ENCODE data around the gene GRB10. TPM values are rescaled to one million over a fixed set of nuclear protein-coding genes. Genes with fewer than 3 reads are reported as not detected.

The GRB10 gene
- total and polyA plus RNA-seq, 9 donors, result 10.0 to 93.3 (median 27.8) TPM

GRCh38 chr7:50757703-50758390, 24.8 kb downstream of the GRB10 start:
- peaks cover 8% of the 10 kb centered on the region for H3K4me1 ChIP-seq (ENCODE audit: insufficient read depth)
- TF ChIP-seq POLR2A (IDR thresholded peaks at IDR 0.05) (no peak), EP300 (IDR thresholded peaks at IDR 0.05) (no peak)
- DNase-seq, result no peak
- H3K27me3 ChIP-seq, result no peaks in the 10 kb centered on the region
- no peak overlapping the region for H3K4me3 ChIP-seq
- 51 to 74% (median 62%) methylated on average over 10 of the region's 10 CpGs for WGBS, 3 donors
- no peaks in the 10 kb centered on the region for H3K9me3 ChIP-seq
- H3K27ac ChIP-seq, result no peak overlapping the region
- intact Hi-C loops (cut with DNase I), result no loop called here
- no peaks in the 10 kb centered on the region for H3K36me3 ChIP-seq

GRCh38 chr7:50756180-50756579, 26.5 kb downstream of the GRB10 start:
- Histone ChIP-seq H3K27ac (no peak overlapping the region), H3K27me3 (no peaks in the 10 kb centered on the region), H3K9me3 (no peaks in the 10 kb centered on the region), H3K4me1 (ENCODE audit: insufficient read depth) (peaks cover 8% of the 10 kb centered on the region), H3K4me3 (no peak overlapping the region), H3K36me3 (no peaks in the 10 kb centered on the region)
- intact Hi-C loops (cut with DNase I), result no loop called here
- no peak for DNase-seq
- 93 to 98% (median 95%) methylated on average over 9 of the region's 9 CpGs for WGBS, 3 donors
- TF ChIP-seq, protein P1, sequence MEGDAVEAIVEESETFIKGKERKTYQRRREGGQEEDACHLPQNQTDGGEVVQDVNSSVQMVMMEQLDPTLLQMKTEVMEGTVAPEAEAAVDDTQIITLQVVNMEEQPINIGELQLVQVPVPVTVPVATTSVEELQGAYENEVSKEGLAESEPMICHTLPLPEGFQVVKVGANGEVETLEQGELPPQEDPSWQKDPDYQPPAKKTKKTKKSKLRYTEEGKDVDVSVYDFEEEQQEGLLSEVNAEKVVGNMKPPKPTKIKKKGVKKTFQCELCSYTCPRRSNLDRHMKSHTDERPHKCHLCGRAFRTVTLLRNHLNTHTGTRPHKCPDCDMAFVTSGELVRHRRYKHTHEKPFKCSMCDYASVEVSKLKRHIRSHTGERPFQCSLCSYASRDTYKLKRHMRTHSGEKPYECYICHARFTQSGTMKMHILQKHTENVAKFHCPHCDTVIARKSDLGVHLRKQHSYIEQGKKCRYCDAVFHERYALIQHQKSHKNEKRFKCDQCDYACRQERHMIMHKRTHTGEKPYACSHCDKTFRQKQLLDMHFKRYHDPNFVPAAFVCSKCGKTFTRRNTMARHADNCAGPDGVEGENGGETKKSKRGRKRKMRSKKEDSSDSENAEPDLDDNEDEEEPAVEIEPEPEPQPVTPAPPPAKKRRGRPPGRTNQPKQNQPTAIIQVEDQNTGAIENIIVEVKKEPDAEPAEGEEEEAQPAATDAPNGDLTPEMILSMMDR (IDR thresholded peaks at IDR 0.05), result no peak
- TF ChIP-seq EP300 (IDR thresholded peaks at IDR 0.05) (no peak), POLR2A (IDR thresholded peaks at IDR 0.05) (no peak)

GRCh38 chr7:50754684-50755083, 28.0 kb downstream of the GRB10 start:
- Histone ChIP-seq H3K4me1 (ENCODE audit: insufficient read depth) (peaks cover 8% of the 10 kb centered on the region), H3K27ac (no peak overlapping the region), H3K9me3 (no peaks in the 10 kb centered on the region), H3K4me3 (no peak overlapping the region), H3K27me3 (no peaks in the 10 kb centered on the region), H3K36me3 (no peaks in the 10 kb centered on the region)
- WGBS, 3 donors, result 53 to 62% (median 57%) methylated on average over 6 of the region's 6 CpGs
- intact Hi-C loops (cut with DNase I), result no loop called here
- TF ChIP-seq, protein P1 (IDR thresholded peaks at IDR 0.05), result no peak
- TF ChIP-seq POLR2A (IDR thresholded peaks at IDR 0.05) (no peak), EP300 (IDR thresholded peaks at IDR 0.05) (no peak)
- DNase-seq, result no peak

DNA sequence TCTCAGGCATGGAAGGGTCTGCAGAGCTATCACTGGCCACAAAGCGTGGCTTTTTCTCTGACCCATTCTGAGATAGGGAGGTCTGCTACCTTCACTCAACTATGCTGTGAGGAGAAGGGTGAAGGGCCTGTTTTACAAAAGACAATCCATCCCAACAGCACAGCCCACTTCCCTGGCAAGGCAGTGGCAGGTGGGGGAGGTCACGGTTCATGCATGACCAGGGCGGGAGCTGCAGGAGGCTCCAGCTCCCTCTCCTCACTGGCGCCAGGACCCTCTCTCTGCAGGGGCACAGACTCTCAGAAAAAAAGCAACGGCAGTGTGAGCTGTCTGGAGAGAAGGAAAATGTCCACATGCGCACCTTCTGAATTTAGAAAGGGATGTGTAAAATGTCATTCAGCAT, 28.5 kb downstream of the GRB10 start:
- Histone ChIP-seq H3K4me1 (ENCODE audit: insufficient read depth) (peaks cover 8% of the 10 kb centered on the region), H3K4me3 (no peak overlapping the region), H3K9me3 (no peaks in the 10 kb centered on the region), H3K27me3 (no peaks in the 10 kb centered on the region), H3K27ac (no peak overlapping the region), H3K36me3 (no peaks in the 10 kb centered on the region)
- WGBS, 3 donors, result 90 to 92% (median 91%) methylated on average over 6 of the region's 6 CpGs
- intact Hi-C loops (cut with DNase I), result no loop called here
- no peak for DNase-seq
- TF ChIP-seq, protein P1 (IDR thresholded peaks at IDR 0.05), result no peak
- TF ChIP-seq EP300 (IDR thresholded peaks at IDR 0.05) (no peak), POLR2A (IDR thresholded peaks at IDR 0.05) (no peak)

GRCh38 chr7:50752422-50752821, 30.3 kb downstream of the GRB10 start:
- WGBS, 3 donors, result 96 to 98% (median 97%) methylated on average over 4 of the region's 4 CpGs
- H3K4me1 ChIP-seq (ENCODE audit: insufficient read depth), result peaks cover 6% of the 10 kb centered on the region
- intact Hi-C loops (cut with DNase I), result no loop called here
- H3K27ac ChIP-seq, result no peak overlapping the region
- TF ChIP-seq, protein P1 (IDR thresholded peaks at IDR 0.05), result no peak
- TF ChIP-seq POLR2A (IDR thresholded peaks at IDR 0.05) (no peak), EP300 (IDR thresholded peaks at IDR 0.05) (no peak)
- H3K4me3 ChIP-seq, result no peak overlapping the region
- DNase-seq, result no peak
- no peaks in the 10 kb centered on the region for H3K9me3 ChIP-seq
- no peaks in the 10 kb centered on the region for H3K27me3 ChIP-seq
- no peaks in the 10 kb centered on the region for H3K36me3 ChIP-seq

Measured in ovary (tissue), 9 donors.